H9 (cell line): ENCODE results near the gene FRMD4B. TPM values are rescaled to one million over a fixed set of nuclear protein-coding genes. Genes with fewer than 3 reads are reported as not detected.

Source experiments
- DNase-seq: peaks from one replicate; pipeline ENCODE4 v3.0.0-alpha.2; 2017
- H2AFZ ChIP-seq: one replicate; pipeline ENCODE4 v1.6.1; 2013; ENCODE audit warnings: mild to moderate bottlenecking, low read length, control low read depth, moderate library complexity
- H2AK5ac ChIP-seq: 2 replicates; pipeline ENCODE4 v1.6.1; 2013; ENCODE audit warnings: low read length, control low read depth, mixed read lengths; ENCODE audit not compliant: insufficient read length
- H2BK120ac ChIP-seq: one replicate; pipeline ENCODE4 v1.6.1; 2013; ENCODE audit warnings: low read depth, mild to moderate bottlenecking, low read length, control low read depth, inconsistent platforms; ENCODE audit not compliant: poor library complexity, severe bottlenecking
- H2BK12ac ChIP-seq: 2 replicates; pipeline ENCODE4 v1.6.1; 2013; ENCODE audit warnings: low read length, control low read depth, mixed read lengths, low read depth; ENCODE audit not compliant: insufficient read length
- H2BK15ac ChIP-seq: 2 replicates; pipeline ENCODE4 v1.6.1; 2013; ENCODE audit warnings: low read depth, low read length, control low read depth
- H2BK20ac ChIP-seq: one replicate; pipeline ENCODE4 v1.6.1; 2013; ENCODE audit warnings: low read depth, mild to moderate bottlenecking, low read length, control low read depth, inconsistent platforms; ENCODE audit not compliant: poor library complexity, severe bottlenecking
- H2BK5ac ChIP-seq: 2 replicates; pipeline ENCODE4 v1.6.1; 2013; ENCODE audit warnings: low read length, control low read depth, mixed read lengths; ENCODE audit not compliant: insufficient read length
- H3K14ac ChIP-seq: 2 replicates; pipeline ENCODE4 v1.6.1; 2013; ENCODE audit warnings: low read length, control low read depth; ENCODE audit not compliant: insufficient read depth
- H3K18ac ChIP-seq: 2 replicates; pipeline ENCODE4 v1.6.1; 2013; ENCODE audit warnings: low read depth, mild to moderate bottlenecking, mixed read lengths, low read length, control low read depth; ENCODE audit not compliant: insufficient read length
- H3K23ac ChIP-seq: 2 replicates; pipeline ENCODE4 v1.6.1; 2013; ENCODE audit warnings: low read length, control low read depth, mixed read lengths, low read depth; ENCODE audit not compliant: insufficient read length
- H3K23me2 ChIP-seq: 2 replicates; pipeline ENCODE4 v1.6.1; 2013; ENCODE audit warnings: low read depth, mild to moderate bottlenecking, mixed read lengths, low read length, control low read depth; ENCODE audit not compliant: insufficient read length, poor library complexity, severe bottlenecking
- H3K27ac ChIP-seq: 2 replicates; pipeline ENCODE4 v1.5.1; 2013; ENCODE audit warnings: low read length, control low read depth, mixed read lengths, low read depth; ENCODE audit not compliant: insufficient read length
- H3K27me3 ChIP-seq: 2 replicates; pipeline ENCODE4 v1.6.1; 2013; ENCODE audit warnings: low read length, control low read depth, inconsistent platforms; ENCODE audit not compliant: insufficient read depth
- H3K4ac ChIP-seq: 2 replicates; pipeline ENCODE4 v1.6.1; 2013; ENCODE audit warnings: low read depth, mild to moderate bottlenecking, control low read depth, inconsistent platforms, low read length, moderate library complexity
- H3K4me1 ChIP-seq: 2 replicates; pipeline ENCODE4 v1.6.1; 2013; ENCODE audit warnings: low read length, control low read depth, inconsistent platforms; ENCODE audit not compliant: insufficient read depth
- H3K4me2 ChIP-seq: 2 replicates; pipeline ENCODE4 v1.6.1; 2013; ENCODE audit warnings: low read length, control low read depth, mixed read lengths; ENCODE audit not compliant: insufficient read length, insufficient read depth
- H3K56ac ChIP-seq: 2 replicates; pipeline ENCODE4 v1.6.1; 2013; ENCODE audit warnings: low read depth, mild to moderate bottlenecking, mixed read lengths, low read length, control low read depth; ENCODE audit not compliant: insufficient read length
- H3K79me1 ChIP-seq: 2 replicates; pipeline ENCODE4 v1.6.1; 2013; ENCODE audit warnings: low read depth, mild to moderate bottlenecking, moderate library complexity, low read length, control low read depth, inconsistent platforms; ENCODE audit not compliant: insufficient read depth, poor library complexity, severe bottlenecking
- H3K79me2 ChIP-seq: 2 replicates; pipeline ENCODE4 v1.6.1; 2013; ENCODE audit warnings: low read length, control low read depth, inconsistent platforms; ENCODE audit not compliant: insufficient read depth
- H3K9ac ChIP-seq: 2 replicates; pipeline ENCODE4 v1.6.1; 2013; ENCODE audit warnings: low read length, control low read depth, mixed read lengths; ENCODE audit not compliant: insufficient read length; ENCODE audit errors: extremely low read depth
- H3K9me3 ChIP-seq: one replicate; pipeline ENCODE4 v1.6.1; 2013; ENCODE audit warnings: low read depth, low read length, inconsistent platforms; ENCODE audit not compliant: control insufficient read depth
- H3T11ph ChIP-seq: one replicate; pipeline ENCODE4 v1.6.1; 2013; ENCODE audit warnings: mild to moderate bottlenecking, low read length, control low read depth, inconsistent platforms
- H4K20me1 ChIP-seq: one replicate; pipeline ENCODE4 v1.6.1; 2013; ENCODE audit not compliant: control insufficient read depth, insufficient read length, insufficient read depth
- H4K5ac ChIP-seq: 2 replicates; pipeline ENCODE4 v1.6.1; 2013; ENCODE audit warnings: low read depth, mild to moderate bottlenecking, mixed read lengths, low read length, control low read depth; ENCODE audit not compliant: insufficient read length
- H4K8ac ChIP-seq: replicated peaks from 2 replicates; pipeline ENCODE4 v1.6.1; 2013; ENCODE audit warnings: low read length, control low read depth, mixed read lengths, low read depth; ENCODE audit not compliant: insufficient read length
- H4K91ac ChIP-seq: 2 replicates; pipeline ENCODE4 v1.6.1; 2013; ENCODE audit warnings: low read depth, mild to moderate bottlenecking, moderate library complexity, mixed read lengths, low read length, control low read depth; ENCODE audit not compliant: insufficient read length
- H3K27ac Mint-ChIP-seq, 3 experiments: 2 replicates in 2 of 3; 3 replicates in 1 of 3; pipeline ENCODE4 v1.8.0; 2020 to 2021; ENCODE audit warnings: mixed read lengths in 3 of 3, mild to moderate bottlenecking in 1 of 3, moderate library complexity in 1 of 3
- H3K27me3 Mint-ChIP-seq: 2 replicates; pipeline ENCODE4 v1.8.0; 2021; ENCODE audit warnings: low read depth, mild to moderate bottlenecking, moderate library complexity, mixed read lengths
- H3K36me3 Mint-ChIP-seq, 3 experiments: 2 replicates in 2 of 3; 3 replicates in 1 of 3; pipeline ENCODE4 v1.8.0; 2020 to 2021; ENCODE audit warnings: low read depth in 3 of 3, mixed read lengths in 3 of 3; ENCODE audit not compliant: insufficient read depth in 1 of 3
- H3K4me1 Mint-ChIP-seq, 2 experiments: 2 replicates each; pipeline ENCODE4 v1.8.0; 2020; ENCODE audit warnings: mixed read lengths in 2 of 2
- H3K4me3 Mint-ChIP-seq, 2 experiments: 2 replicates in 1 of 2; 3 replicates in 1 of 2; pipeline ENCODE4 v1.8.0; 2020 to 2021; ENCODE audit warnings: mild to moderate bottlenecking in 2 of 2, mixed read lengths in 2 of 2, moderate library complexity in 1 of 2
- H3K9me3 Mint-ChIP-seq, 2 experiments: 2 replicates in 1 of 2; 3 replicates in 1 of 2; pipeline ENCODE4 v1.8.0; 2020; ENCODE audit warnings: mild to moderate bottlenecking in 2 of 2, mixed read lengths in 2 of 2, moderate library complexity in 1 of 2
- CTCF ChIP-seq: fragments of 200-600 bp; sonication (generic); conservative IDR thresholded peaks from 3 replicates; pipeline ENCODE4 v1.8.0; 2021; ENCODE audit warnings: antibody characterized with exemption, mild to moderate bottlenecking
- WGBS: extraction: QIAGEN DNeasy Blood & Tissue Kit; methylation state at CpG from one replicate; pipeline ENCODE4 v1.1.7; 2013; ENCODE audit warnings: missing lambda C conversion rate, low lambda C conversion rate, mixed read lengths; ENCODE audit not compliant: insufficient read length; ENCODE audit errors: extremely low coverage; 5-methylcytosine and 5-hydroxymethylcytosine counted together
- total RNA-seq: library from RNA; stranded (reverse); gene quantifications from 2 replicates; pipeline ENCODE4 v1.2.1, GENCODE V29; 2021

The FRMD4B gene
- total RNA-seq, 1 experiment from 2014 or later, result 3.4 TPM

- Histone ChIP-seq H4K8ac (no peak overlapping the region), H3K4me2 (no peak overlapping the region), H2BK120ac (no peak overlapping the region), H3K79me2 (no peaks in the 10 kb centered on the region), H3K27me3 (no peaks in the 10 kb centered on the region), H3K9ac (no peak overlapping the region), H3K4ac (no peak overlapping the region), H3K14ac (no peak overlapping the region), H3K27ac (no peak overlapping the region), H4K91ac (no peak overlapping the region), H3K4me1 (peaks cover 5% of the 10 kb centered on the region; the same call in 1 of the 2 replicates), H2BK20ac (no peak overlapping the region), H2AK5ac (no peak overlapping the region), H3K9me3 (no peaks in the 10 kb centered on the region), H3K56ac (no peak overlapping the region), H2AFZ (no peak overlapping the region), H3K18ac (no peak overlapping the region), H2BK15ac (no peak overlapping the region), H2BK5ac (no peak overlapping the region), H3K23me2 (no peaks in the 10 kb centered on the region), H3K79me1 (no peaks in the 10 kb centered on the region), H4K20me1 (no peaks in the 10 kb centered on the region), H3K23ac (no peak overlapping the region), H4K5ac (no peak overlapping the region), H3T11ph (no peak overlapping the region), H2BK12ac (no peak overlapping the region)
- no peak for TF ChIP-seq CTCF
- DNase-seq, result no peak
- WGBS, result no CpG with 5 or more reads among the region's 7 CpGs
- H3K4me1 Mint-ChIP-seq, result peaks cover 19 to 25% of the 10 kb centered on the region in 2 experiments
- H3K27ac Mint-ChIP-seq, result no peak overlapping the region
- H3K27me3 Mint-ChIP-seq, result no peaks in the 10 kb centered on the region
- H3K9me3 Mint-ChIP-seq, result peaks cover 0 to 8% of the 10 kb centered on the region in 2 experiments; a peak in 1 of 5 replicates
- no peak overlapping the region for H3K4me3 Mint-ChIP-seq
- peaks cover 0 to 2% (median 0%) of the 10 kb centered on the region in 3 experiments; a peak in 1 of 7 replicates for H3K36me3 Mint-ChIP-seq
Observed at GRCh38 chr3:69407908-69408307, 22.0 kb upstream of the FRMD4B start.
